IPS DF 4.7 (cell line): Measurements from ENCODE around the gene TK1.
"Not testable (repeated sequence)": the region's sequence is repeated elsewhere in the genome, so short reads cannot be mapped to it uniquely, and the experiment has no call there.

Experiments used
- DNase-seq: peaks from one replicate; pipeline ENCODE4 v3.0.0-alpha.2; 2013; ENCODE audit warnings: low spot score; ENCODE audit errors: extremely low read depth

Gene TK1

DNA sequence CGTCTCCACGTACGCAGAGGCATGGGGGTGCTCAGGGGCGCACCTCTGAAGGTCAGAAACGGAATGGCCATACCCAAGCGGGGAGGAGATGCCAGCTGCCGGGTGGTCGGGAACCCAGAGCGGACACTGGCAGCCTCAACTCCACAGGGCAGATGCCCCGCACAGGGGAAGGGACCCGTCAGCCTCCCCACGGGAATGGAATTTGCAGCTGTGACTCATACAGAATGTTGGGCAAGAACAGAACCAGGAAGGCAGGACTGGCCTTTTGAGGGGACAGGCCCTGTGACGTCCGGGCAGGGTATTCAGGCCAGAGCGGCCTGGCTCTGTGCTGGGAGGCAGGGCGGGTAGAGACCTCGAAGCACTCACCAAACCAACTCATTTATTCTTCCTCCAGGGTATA lies 7.5 kb downstream of the TK1 start:
- no peak for DNase-seq

- no peak for DNase-seq
These were observed 10.3 kb downstream of the TK1 start for GRCh38 chr17:78176548-78177025.

- no peak for DNase-seq
These were observed 11.2 kb downstream of the TK1 start for GRCh38 chr17:78175643-78175981.

- DNase-seq: no peak
These were observed 11.8 kb downstream of the TK1 start for GRCh38 chr17:78174870-78175642.

GRCh38 chr17:78174346-78174869 lies 12.4 kb downstream of the TK1 start:
- no peak for DNase-seq

GRCh38 chr17:78173097-78173715 lies 13.6 kb downstream of the TK1 start:
- no peak for DNase-seq

DNA sequence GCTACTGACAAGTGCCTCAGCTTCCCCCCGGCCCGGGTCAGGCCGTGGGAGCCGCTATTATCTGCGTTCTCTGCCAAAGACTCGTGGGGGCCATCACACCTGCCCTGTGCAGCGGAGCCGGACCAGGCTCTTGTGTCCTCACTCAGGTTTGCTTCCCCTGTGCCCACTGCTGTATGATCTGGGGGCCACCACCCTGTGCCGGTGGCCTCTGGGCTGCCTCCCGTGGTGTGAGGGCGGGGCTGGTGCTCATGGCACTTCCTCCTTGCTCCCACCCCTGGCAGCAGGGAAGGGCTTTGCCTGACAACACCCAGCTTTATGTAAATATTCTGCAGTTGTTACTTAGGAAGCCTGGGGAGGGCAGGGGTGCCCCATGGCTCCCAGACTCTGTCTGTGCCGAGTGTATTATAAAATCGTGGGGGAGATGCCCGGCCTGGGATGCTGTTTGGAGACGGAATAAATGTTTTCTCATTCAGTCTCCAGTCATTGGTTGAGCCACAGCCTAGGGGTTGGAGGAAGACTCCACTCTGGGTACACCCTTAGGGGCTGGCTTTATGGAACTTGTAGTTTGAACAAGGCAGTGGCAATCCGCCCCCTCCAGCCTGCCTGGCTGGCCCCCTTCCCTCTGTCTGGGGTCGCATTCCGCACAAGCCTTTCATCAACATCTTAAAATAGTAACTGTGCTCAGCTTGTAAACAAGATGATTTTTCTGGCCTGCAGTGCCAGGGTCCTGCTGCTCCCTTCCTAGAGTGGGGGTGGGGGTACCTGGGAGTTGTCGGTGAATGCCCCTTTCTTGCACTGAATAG lies 14.4 kb downstream of the TK1 start:
- no peak for DNase-seq

GRCh38 chr17:78171591-78172248 lies 15.1 kb downstream of the TK1 start:
- DNase-seq: not testable (repeated sequence)

GRCh38 chr17:78170692-78171590 lies 15.9 kb downstream of the TK1 start:
- no peak for DNase-seq

DNA sequence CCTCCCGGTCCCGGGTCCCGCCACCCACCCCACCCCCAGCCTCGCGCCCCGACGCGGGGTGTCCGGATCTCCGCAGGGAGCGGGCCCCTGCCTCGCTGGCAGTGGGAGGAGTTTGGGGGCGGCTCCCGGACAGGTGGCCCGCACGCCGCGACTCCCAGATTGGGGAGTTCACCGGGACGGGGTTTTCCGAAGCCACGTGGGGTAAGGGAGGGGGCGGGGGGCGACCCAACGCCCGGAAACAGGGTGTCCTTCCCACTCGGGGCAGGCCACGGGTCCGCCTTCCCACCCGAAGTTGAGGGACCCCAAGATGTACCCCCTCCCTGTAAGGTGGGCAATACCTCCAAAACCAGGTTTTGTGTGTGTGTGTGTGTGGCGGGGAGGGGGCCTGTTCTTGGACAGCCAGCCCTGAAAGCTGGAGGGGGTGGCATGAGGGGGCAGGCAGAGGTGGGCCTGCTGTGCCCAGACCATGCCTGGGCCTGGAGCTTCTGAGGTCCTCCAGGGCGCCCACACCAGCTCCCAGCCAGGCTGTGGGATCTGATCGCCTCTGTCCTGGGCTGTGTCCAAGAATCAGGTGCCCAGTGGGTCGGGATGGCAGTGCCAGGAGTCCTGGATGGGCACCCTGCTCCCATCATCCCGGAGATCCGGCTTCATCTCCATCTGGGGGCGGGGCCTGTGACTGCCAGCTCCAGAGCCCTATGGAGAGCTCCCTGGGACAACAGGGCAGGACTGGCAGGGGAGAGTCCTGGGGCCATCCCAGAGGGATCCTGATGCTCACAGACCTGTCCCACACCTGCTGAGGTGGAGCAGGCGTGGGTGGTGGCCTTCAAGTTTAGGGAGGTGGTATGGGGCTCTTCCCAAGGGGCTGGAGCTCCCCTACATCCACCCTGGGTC lies 17.7 kb downstream of the TK1 start:
- no peak for DNase-seq

- DNase-seq: no peak
These were observed 18.5 kb downstream of the TK1 start, which contains the start of gene SYNGR2 for GRCh38 chr17:78168242-78168902. SYNGR2 (plus strand) TSS chr17:78168581; CDS start chr17:78168617, 36 bp downstream.

- no peak for DNase-seq
These were observed 20.4 kb downstream of the TK1 start for GRCh38 chr17:78166416-78166815.

DNA sequence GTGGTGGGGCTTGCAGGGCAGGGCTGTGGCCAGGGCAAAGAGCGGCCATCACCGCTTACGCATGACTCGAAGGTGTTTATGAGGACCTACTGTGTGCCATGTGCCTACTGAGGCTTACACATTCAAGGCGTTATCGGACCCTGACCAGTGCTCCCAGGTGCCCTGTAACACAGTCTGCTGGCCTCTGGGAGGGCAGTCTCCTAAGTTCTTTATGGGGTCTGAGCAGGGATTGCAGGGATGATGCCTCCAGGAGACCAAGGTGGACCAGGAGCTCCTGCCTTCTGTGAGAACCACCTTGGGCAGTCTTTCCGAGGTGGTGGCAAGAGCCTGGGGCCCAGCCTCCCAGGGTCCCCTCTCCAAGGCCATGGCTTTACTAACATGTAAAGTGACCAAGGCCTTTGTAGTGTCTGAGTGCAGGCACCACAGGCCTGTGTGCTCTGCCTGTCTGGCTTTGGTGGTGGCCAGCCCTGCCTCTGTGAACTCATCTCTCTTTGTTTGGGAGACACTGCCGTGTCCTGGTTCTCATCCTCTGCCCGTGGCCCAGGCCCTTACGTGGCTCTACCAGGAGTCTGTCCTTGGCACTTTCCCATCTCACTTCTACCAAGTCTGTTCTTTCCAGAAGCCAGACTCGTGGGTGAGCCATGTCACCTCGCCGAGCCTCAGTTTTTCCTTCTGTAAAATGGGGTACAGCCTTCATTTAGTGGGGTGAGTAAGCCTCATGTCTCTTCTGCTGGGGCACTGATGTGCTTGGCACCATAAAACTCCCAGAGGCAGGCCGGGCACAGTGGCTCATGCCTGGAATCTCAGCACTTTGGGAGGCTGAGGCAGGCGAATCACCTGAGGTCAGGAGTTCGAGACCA lies 21.9 kb downstream of the TK1 start:
- no peak for DNase-seq

DNA sequence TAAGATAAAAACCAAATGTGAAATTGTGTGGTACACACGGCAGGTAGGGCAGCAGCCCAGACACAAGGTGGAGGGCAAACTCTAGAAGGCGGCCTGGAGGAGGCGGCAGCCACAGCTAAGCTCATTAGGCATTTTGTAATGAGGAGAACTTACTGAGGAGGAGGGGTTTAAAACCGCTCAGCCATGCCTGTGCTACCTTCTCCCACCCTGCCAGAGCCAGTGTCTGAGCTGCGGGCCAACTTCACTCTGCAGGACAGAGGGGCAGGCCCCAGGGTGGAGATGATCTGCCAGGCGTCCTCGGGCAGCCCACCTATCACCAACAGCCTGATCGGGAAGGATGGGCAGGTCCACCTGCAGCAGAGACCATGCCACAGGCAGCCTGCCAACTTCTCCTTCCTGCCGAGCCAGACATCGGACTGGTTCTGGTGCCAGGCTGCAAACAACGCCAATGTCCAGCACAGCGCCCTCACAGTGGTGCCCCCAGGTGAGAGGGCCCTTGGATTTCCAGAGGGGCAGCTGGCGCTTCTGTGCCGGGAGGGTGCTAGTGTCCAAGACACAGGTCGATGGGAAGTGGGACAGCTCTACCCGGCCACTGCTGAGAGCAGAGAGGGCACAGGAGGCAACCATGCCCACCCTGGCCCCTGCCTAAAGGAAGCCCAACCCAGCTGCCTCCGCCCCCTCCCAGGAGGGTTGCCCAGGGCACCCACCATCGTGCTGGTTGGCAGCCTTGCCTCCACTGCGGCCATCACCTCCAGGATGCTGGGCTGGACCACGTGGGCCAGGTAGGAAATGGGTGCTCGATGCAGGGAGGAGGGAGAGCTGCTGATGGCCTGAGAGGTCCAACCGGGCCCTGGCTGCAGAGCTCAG lies 22.7 kb downstream of the TK1 start:
- DNase-seq: no peak

GRCh38 chr17:78159575-78160158 lies 27.2 kb downstream of the TK1 start:
- no peak for DNase-seq
